H1 (cell line): Measurements from ENCODE around the gene TM2D1. TPM values are rescaled to one million over a fixed set of nuclear protein-coding genes. Genes with fewer than 3 reads are reported as not detected.

Source experiments
- CTCF ChIA-PET: fragments of 300-600 bp; sonication (Branson Sonifier 250); formaldehyde crosslinking; loops from one replicate; lab custom pipeline; 2021; ENCODE audit not compliant: partially characterized antibody; lab: Charles Lee
- POLR2A ChIA-PET: fragments of 300-600 bp; sonication (Branson Sonifier 250); formaldehyde crosslinking; loops from one replicate; lab custom pipeline; 2021; ENCODE audit warnings: inconsistent platforms; ENCODE audit not compliant: partially characterized antibody; lab: Charles Lee
- DNase-seq, 2 experiments: peaks; one replicate each; pipeline versions ENCODE4 v3.0.0 to v3.0.0-alpha.2; 2010 to 2022; ENCODE audit warnings: low spot score in 2 of 2, low read depth in 1 of 2, mixed read lengths in 1 of 2
- FAIRE-seq: peaks from 2 replicates; lab custom pipeline; 2011; peaks lifted over from hg19 to GRCh38; lab: Jason Lieb, UNC
- H2AFZ ChIP-seq: 2 replicates; pipeline ENCODE4 v1.8.1; 2012; ENCODE audit warnings: low read length, inconsistent platforms
- H2AK5ac ChIP-seq: 2 replicates; pipeline ENCODE4 v1.6.1; 2013; ENCODE audit warnings: low read depth, low read length
- H2BK120ac ChIP-seq: replicated peaks from 2 replicates; pipeline ENCODE3; 2013; ENCODE audit warnings: low read depth, low read length, inconsistent platforms
- H2BK12ac ChIP-seq: 2 replicates; pipeline ENCODE4 v1.6.1; 2013; ENCODE audit warnings: low read depth, low read length
- H2BK15ac ChIP-seq: 2 replicates; pipeline ENCODE4 v1.6.1; 2013; ENCODE audit warnings: low read length
- H2BK20ac ChIP-seq: 2 replicates; pipeline ENCODE4 v1.6.1; 2013; ENCODE audit warnings: low read length
- H2BK5ac ChIP-seq: 2 replicates; pipeline ENCODE4 v1.6.1; 2013; ENCODE audit warnings: low read depth, low read length
- H3K14ac ChIP-seq: 2 replicates; pipeline ENCODE4 v1.6.1; 2013; ENCODE audit warnings: inconsistent platforms; ENCODE audit not compliant: insufficient read length
- H3K18ac ChIP-seq: 2 replicates; pipeline ENCODE4 v1.6.1; 2013; ENCODE audit warnings: low read length; ENCODE audit errors: extremely low read depth
- H3K23ac ChIP-seq: 2 replicates; pipeline ENCODE4 v1.6.1; 2013; ENCODE audit warnings: inconsistent platforms; ENCODE audit not compliant: insufficient read length
- H3K23me2 ChIP-seq: 2 replicates; pipeline ENCODE4 v1.6.1; 2013; ENCODE audit warnings: low read depth, low read length
- H3K27ac ChIP-seq: 2 replicates; pipeline ENCODE4 v1.6.1; 2011; ENCODE audit warnings: low read depth, low read length, inconsistent platforms
- H3K27me3 ChIP-seq, 4 experiments: replicated peaks in 1 of 4; 1 replicate in 1 of 4; 2 replicates in 3 of 4; pipeline versions ENCODE4 v1.6.1 to v1.8.1; 2011 to 2013; ENCODE audit warnings: low read length in 3 of 4, mild to moderate bottlenecking in 3 of 4, inconsistent platforms in 2 of 4, mixed read lengths in 2 of 4, moderate library complexity in 1 of 4; ENCODE audit not compliant: control insufficient read depth in 3 of 4, insufficient read depth in 3 of 4; ENCODE audit errors: extremely low read depth in 1 of 4
- H3K36me3 ChIP-seq, 4 experiments: 2 replicates each; pipeline versions ENCODE4 v1.6.1 to v1.8.1; 2011 to 2013; ENCODE audit warnings: mild to moderate bottlenecking in 4 of 4, low read length in 3 of 4, moderate library complexity in 2 of 4, control low read depth in 1 of 4, inconsistent platforms in 1 of 4; ENCODE audit not compliant: insufficient read depth in 4 of 4, control insufficient read depth in 2 of 4
- H3K4ac ChIP-seq: replicated peaks from 2 replicates; pipeline ENCODE3; 2013; ENCODE audit warnings: low read length, low read depth, mixed read lengths, inconsistent platforms; ENCODE audit not compliant: insufficient read length
- H3K4me1 ChIP-seq, 4 experiments: replicated peaks in 1 of 4; 1 replicate in 1 of 4; 2 replicates in 3 of 4; pipeline versions ENCODE4 v1.6.1 to v1.8.1; 2011 to 2013; ENCODE audit warnings: low read length in 3 of 4, inconsistent platforms in 2 of 4, mixed read lengths in 1 of 4; ENCODE audit not compliant: insufficient read depth in 4 of 4, control insufficient read depth in 3 of 4
- H3K4me2 ChIP-seq, 2 experiments: 2 replicates each; pipeline versions ENCODE4 v1.6.1 to v1.8.1; 2011 to 2013; ENCODE audit warnings: low read depth in 2 of 2, low read length in 2 of 2, control low read depth in 1 of 2, inconsistent platforms in 1 of 2, mild to moderate bottlenecking in 1 of 2; ENCODE audit not compliant: insufficient read depth in 1 of 2
- H3K4me3 ChIP-seq, 4 experiments: fragments of 200-600, 300-600 bp in 1 of 4; sonication (generic), shearing (Covaris generic), sonication (Bioruptor Twin) in 1 of 4; 2 replicates each; pipeline versions ENCODE4 v1.5.1 to v1.8.1; 2011 to 2016; ENCODE audit warnings: low read length in 4 of 4, low read depth in 3 of 4, control low read depth in 2 of 4, inconsistent platforms in 2 of 4, mild to moderate bottlenecking in 2 of 4, mixed read lengths in 1 of 4, moderate library complexity in 1 of 4; ENCODE audit not compliant: insufficient read depth in 2 of 4; ENCODE audit errors: extremely low read depth in 1 of 4
- H3K56ac ChIP-seq: replicated peaks from 2 replicates; pipeline ENCODE3; 2013; ENCODE audit warnings: low read depth, mild to moderate bottlenecking, mixed read lengths, low read length, inconsistent platforms; ENCODE audit not compliant: insufficient read length
- H3K79me1 ChIP-seq: 2 replicates; pipeline ENCODE4 v1.6.1; 2013; ENCODE audit warnings: low read depth, low read length, control low read depth
- H3K79me2 ChIP-seq, 2 experiments: 2 replicates each; pipeline versions ENCODE4 v1.6.1 to v1.8.1; 2012 to 2013; ENCODE audit warnings: low read length in 2 of 2, mild to moderate bottlenecking in 2 of 2, inconsistent platforms in 1 of 2; ENCODE audit not compliant: insufficient read depth in 2 of 2, control insufficient read depth in 1 of 2
- H3K9ac ChIP-seq, 4 experiments: replicated peaks in 1 of 4; 1 replicate in 1 of 4; 2 replicates in 3 of 4; pipeline versions ENCODE4 v1.6.1 to v1.8.1; 2011 to 2013; ENCODE audit warnings: low read depth in 3 of 4, low read length in 3 of 4, control low read depth in 2 of 4, mild to moderate bottlenecking in 2 of 4, moderate library complexity in 2 of 4, inconsistent platforms in 1 of 4; ENCODE audit errors: extremely low read depth in 1 of 4
- H3K9me3 ChIP-seq, 2 experiments: 2 replicates each; pipeline versions ENCODE4 v1.6.1 to v1.8.1; 2012 to 2013; ENCODE audit warnings: mild to moderate bottlenecking in 2 of 2, moderate library complexity in 2 of 2, control low read depth in 1 of 2, inconsistent platforms in 1 of 2, low read depth in 1 of 2, low read length in 1 of 2, mixed read lengths in 1 of 2; ENCODE audit not compliant: insufficient read depth in 2 of 2
- H4K20me1 ChIP-seq, 2 experiments: replicated peaks in 1 of 2; 2 replicates each; pipeline versions ENCODE3 to v1.8.1; 2011 to 2013; ENCODE audit warnings: inconsistent platforms in 2 of 2, low read length in 2 of 2, mild to moderate bottlenecking in 1 of 2; ENCODE audit not compliant: insufficient read depth in 2 of 2, control insufficient read depth in 1 of 2
- H4K5ac ChIP-seq: 2 replicates; pipeline ENCODE4 v1.6.1; 2013; ENCODE audit warnings: low read length, low read depth, mixed read lengths, inconsistent platforms; ENCODE audit not compliant: insufficient read length
- H4K8ac ChIP-seq: 2 replicates; pipeline ENCODE4 v1.8.0; 2013; ENCODE audit warnings: mild to moderate bottlenecking, moderate library complexity, low read length, inconsistent platforms; ENCODE audit not compliant: insufficient read depth; ENCODE audit errors: extremely low read depth
- H4K91ac ChIP-seq: replicated peaks from 2 replicates; pipeline ENCODE3; 2013; ENCODE audit warnings: low read length, mixed read lengths, inconsistent platforms; ENCODE audit not compliant: insufficient read length
- CEBPB ChIP-seq: IDR thresholded peaks from 2 replicates; pipeline ENCODE4 v1.6.1; 2012; ENCODE audit warnings: low read depth, low read length
- E2F6 ChIP-seq: IDR thresholded peaks from 2 replicates; pipeline ENCODE4 v1.6.1; 2012; ENCODE audit warnings: inconsistent platforms
- EP300 ChIP-seq, 2 experiments: IDR thresholded peaks; 1 replicate in 1 of 2; 2 replicates in 1 of 2; pipeline ENCODE4 v1.6.1; 2011 to 2012; ENCODE audit warnings: low read depth in 2 of 2, low read length in 2 of 2, mild to moderate bottlenecking in 2 of 2, borderline replicate concordance in 1 of 2, inconsistent platforms in 1 of 2, moderate library complexity in 1 of 2
- JUN ChIP-seq: IDR thresholded peaks from 2 replicates; pipeline ENCODE4 v1.6.1; 2011; ENCODE audit warnings: low read depth, mild to moderate bottlenecking, improper control_type of control experiment, low read length
- KDM4A ChIP-seq: IDR thresholded peaks from one replicate; pipeline ENCODE4 v1.7.1; 2012; ENCODE audit warnings: low read depth, mild to moderate bottlenecking, moderate library complexity, low read length, inconsistent platforms; ENCODE audit not compliant: severe bottlenecking
- RBBP5 ChIP-seq: IDR thresholded peaks from 2 replicates; pipeline ENCODE4 v1.7.1; 2012; ENCODE audit warnings: low read depth, mild to moderate bottlenecking, inconsistent platforms, low read length, moderate library complexity, borderline replicate concordance
- SIN3A ChIP-seq, 2 experiments: IDR thresholded peaks in 1 of 2; conservative IDR thresholded peaks in 1 of 2; 2 replicates each; pipeline ENCODE4 v1.6.1; 2011 to 2012; ENCODE audit warnings: low read length in 2 of 2, improper control_type of control experiment in 1 of 2, low read depth in 1 of 2, mild to moderate bottlenecking in 1 of 2
- SP4 ChIP-seq: IDR thresholded peaks from 2 replicates; pipeline ENCODE4 v1.6.1; 2012; ENCODE audit warnings: low read length, inconsistent platforms
- WGBS, 2 experiments: shearing (Covaris generic) in 1 of 2; methylation state at CpG; one replicate each; pipeline versions ENCODE4 v1.1.6 to v1.1.7; 2013 to 2015; ENCODE audit warnings: low lambda C conversion rate in 2 of 2, mixed read lengths in 2 of 2, inconsistent platforms in 1 of 2, low coverage in 1 of 2, missing lambda C conversion rate in 1 of 2; ENCODE audit not compliant: insufficient replicate concordance in 2 of 2, insufficient coverage in 1 of 2, insufficient read length in 1 of 2; ENCODE audit errors: extremely low coverage in 1 of 2, missing lambda C conversion rate in 1 of 2; 5-methylcytosine and 5-hydroxymethylcytosine counted together
- polyA plus RNA-seq, 7 experiments: library from polyadenylated mRNA; depleted of rRNA in 3 of 7; stranded (reverse) in 5 of 7; unstranded in 2 of 7; fragments of >200 nt in 5 of 7; fragments of 200-250 nt in 2 of 7; gene quantifications; 1 replicate in 5 of 7; 2 replicates in 1 of 7; 4 replicates in 1 of 7; pipeline versions ENCODE4 v1.2.1 to v1.2.3, GENCODE V29; 2011 to 2013; ENCODE audit warnings: missing spikeins in 2 of 7, mixed read lengths in 2 of 7
- total RNA-seq: library from RNA; stranded (reverse); fragmentation: NEBNext Ultra II Directional; extraction: Animal tissue kit (Norgen Biotek cat#: 25700); gene quantifications from 2 replicates; pipeline ENCODE4 v1.2.1, GENCODE V29; 2021

The TM2D1 gene
- total and polyA plus RNA-seq, 2 of the 8 experiments (the other 6 are each of a cell fraction or from before 2014, with no cell fraction given), result 17.7 to 20.5 TPM

- H3K23me2 ChIP-seq, result no peaks in the 10 kb centered on the region
- WGBS, 2 experiments, result 100% methylated on average over 3 of the region's 4 CpGs; no CpG with 5 or more reads in 1 of the 2 experiments
- no peak overlapping the region for H4K91ac ChIP-seq
- no peaks in the 10 kb centered on the region for H3K27me3 ChIP-seq
- H3K4me1 ChIP-seq, result peaks cover 0 to 5% (median 0%) of the 10 kb centered on the region in 4 experiments; a peak in 1 of 7 replicates
- no peak overlapping the region for H2BK20ac ChIP-seq
- H2BK120ac ChIP-seq, result no peak overlapping the region
- H3K14ac ChIP-seq, result no peak overlapping the region
- H3K4me3 ChIP-seq, result no peak overlapping the region
- H3K79me1 ChIP-seq, result peaks cover 4% of the 10 kb centered on the region; the same call in 1 of the 2 replicates
- peaks cover 0 to 73% of the 10 kb centered on the region in 2 experiments; a peak in 2 of 4 replicates for H3K79me2 ChIP-seq
- CTCF ChIA-PET, result interaction anchor here (0.7 kb wide), 1 partner anchor 1408 kb away, joined by 4 read pairs; no protein-coding TSS in a partner anchor
- no peak overlapping the region for H2AFZ ChIP-seq
- H3K4me2 ChIP-seq, result no peak overlapping the region
- no peak overlapping the region for H3K27ac ChIP-seq
- no peak overlapping the region for H4K5ac ChIP-seq
- no peak for DNase-seq
- 0 out of 2 replicates have a peak overlapping the region, but pooled peaks have one; percentile 9 for H2BK5ac ChIP-seq
- H3K18ac ChIP-seq, result no peak overlapping the region
- H2BK15ac ChIP-seq, result no peak overlapping the region
- H3K4ac ChIP-seq, result no peak overlapping the region
- H2BK12ac ChIP-seq, result no peak overlapping the region
- no peak overlapping the region for H2AK5ac ChIP-seq
- no peaks in the 10 kb centered on the region; a peak in 1 of 8 replicates for H3K36me3 ChIP-seq
- no peak overlapping the region for H3K9ac ChIP-seq
- H3K9me3 ChIP-seq, result no peaks in the 10 kb centered on the region
- FAIRE-seq, result no peak
- no peak overlapping the region for H4K8ac ChIP-seq
- peaks cover 0 to 3% of the 10 kb centered on the region in 2 experiments for H4K20me1 ChIP-seq
- H3K56ac ChIP-seq, result no peak overlapping the region
- H3K23ac ChIP-seq, result no peak overlapping the region
- POLR2A ChIA-PET, result interaction anchor here (1.1 kb wide), 1 partner anchor 11 kb away, joined by 4 read pairs; no protein-coding TSS in a partner anchor
- TF ChIP-seq SIN3A (conservative IDR thresholded peaks at IDR 0.05 in 1 of 2, IDR thresholded peaks at IDR 0.05 in 1 of 2; ENCODE audit: low read depth in 1 of 2, low read length in 2 of 2), result no peak
- no peak for TF ChIP-seq JUN
- no peak for TF ChIP-seq RBBP5
- TF ChIP-seq CEBPB, result no peak
- no peak for TF ChIP-seq SP4
- TF ChIP-seq EP300 (IDR thresholded peaks at IDR 0.05; ENCODE audit: borderline replicate concordance in 1 of 2, low read depth in 2 of 2, low read length in 2 of 2), result no peak
- no peak for TF ChIP-seq E2F6
- TF ChIP-seq KDM4A, result no peak
These were observed 29.6 kb upstream of the TM2D1 start for GRCh38 chr1:61754545-61754944.
